WTC11 (cell line): ENCODE data around the gene FARP2. TPM values are rescaled to one million over a fixed set of nuclear protein-coding genes. Genes with fewer than 3 reads are reported as not detected.

Experiments
- ATAC-seq: fragments of 200-7000 bp; cut with Tn5 transposase; 2 replicates; pipeline ENCODE4 v1.10.0; 2021; ENCODE audit warnings: mild to moderate bottlenecking, moderate library complexity
- CTCF ChIA-PET: fragments of 300-600 bp; sonication (Branson Sonifier 250); formaldehyde crosslinking; loops from one replicate; lab custom pipeline; 2021; ENCODE audit warnings: antibody characterized with exemption; lab: Charles Lee
- POLR2A ChIA-PET: fragments of 350-600 bp; sonication (Branson Sonifier 250); formaldehyde crosslinking; loops from one replicate; lab custom pipeline; 2021; ENCODE audit warnings: antibody characterized with exemption; lab: Charles Lee
- DNase-seq: peaks from one replicate; pipeline ENCODE4 v3.0.0; 2021; ENCODE audit warnings: low spot score
- H3K27ac Mint-ChIP-seq: 2 replicates; pipeline ENCODE4 v1.8.0; 2021; ENCODE audit warnings: mixed read lengths
- H3K27me3 Mint-ChIP-seq: 2 replicates; pipeline ENCODE4 v1.8.0; 2021; ENCODE audit warnings: low read depth, mild to moderate bottlenecking, moderate library complexity, mixed read lengths
- H3K36me3 Mint-ChIP-seq: 2 replicates; pipeline ENCODE4 v1.8.0; 2021; ENCODE audit warnings: mixed read lengths
- H3K4me1 Mint-ChIP-seq: 2 replicates; pipeline ENCODE4 v1.8.0; 2022; ENCODE audit warnings: mixed read lengths
- H3K4me3 Mint-ChIP-seq: 2 replicates; pipeline ENCODE4 v1.8.0; 2021; ENCODE audit warnings: mild to moderate bottlenecking, moderate library complexity, mixed read lengths
- H3K9me3 Mint-ChIP-seq: 2 replicates; pipeline ENCODE4 v1.8.0; 2021; ENCODE audit warnings: mixed read lengths
- AFF4 ChIP-seq: sonication (generic); formaldehyde crosslinking; IDR thresholded peaks from 2 replicates; pipeline ENCODE4 v1.8.1; 2023; ENCODE audit warnings: mild to moderate bottlenecking, missing genetic modification reagents, borderline replicate concordance
- AR ChIP-seq: fragments of 250-450 bp; sonication (Bioruptor Pico); IDR thresholded peaks from 2 replicates; pipeline ENCODE4 v1.9.0; 2021; ENCODE audit warnings: mild to moderate bottlenecking
- CBFB ChIP-seq: sonication (generic); formaldehyde crosslinking; IDR thresholded peaks from 2 replicates; pipeline ENCODE4 v1.8.1; 2022; ENCODE audit warnings: mild to moderate bottlenecking, low read depth, missing genetic modification reagents
- ELF4 ChIP-seq: sonication (generic); formaldehyde crosslinking; IDR thresholded peaks from 2 replicates; pipeline ENCODE4 v1.8.1; 2022; ENCODE audit warnings: low read depth, mild to moderate bottlenecking, moderate library complexity, missing genetic modification reagents
- ESRRA ChIP-seq: sonication (generic); formaldehyde crosslinking; IDR thresholded peaks from 2 replicates; pipeline ENCODE4 v1.8.1; 2022; ENCODE audit warnings: mild to moderate bottlenecking, missing genetic modification reagents, borderline replicate concordance
- FOXJ3 ChIP-seq: sonication (generic); formaldehyde crosslinking; IDR thresholded peaks from 2 replicates; pipeline ENCODE4 v1.9.0; 2021; ENCODE audit warnings: missing genetic modification reagents, mild to moderate bottlenecking, borderline replicate concordance
- FOXP1 ChIP-seq: sonication (generic); formaldehyde crosslinking; IDR thresholded peaks from 2 replicates; pipeline ENCODE4 v1.8.0; 2022; ENCODE audit warnings: missing genetic modification reagents, mild to moderate bottlenecking, moderate library complexity, borderline replicate concordance
- RELA ChIP-seq: sonication (generic); formaldehyde crosslinking; IDR thresholded peaks from 2 replicates; pipeline ENCODE4 v1.8.1; 2022; ENCODE audit warnings: missing genetic modification reagents, mild to moderate bottlenecking, borderline replicate concordance
- SMAD3 ChIP-seq: sonication (generic); formaldehyde crosslinking; IDR thresholded peaks from 2 replicates; pipeline ENCODE4 v1.8.0; 2022; ENCODE audit warnings: missing genetic modification reagents, mild to moderate bottlenecking, borderline replicate concordance
- SP1 ChIP-seq: sonication (generic); formaldehyde crosslinking; conservative IDR thresholded peaks from 2 replicates; pipeline ENCODE4 v1.8.1; 2022; ENCODE audit warnings: missing genetic modification reagents
- ZMAT4 ChIP-seq: fragments of 250-450 bp; sonication (Bioruptor Pico); IDR thresholded peaks from 2 replicates; pipeline ENCODE4 v1.9.0; 2021; ENCODE audit warnings: mild to moderate bottlenecking
- ZNF232 ChIP-seq: sonication (generic); formaldehyde crosslinking; IDR thresholded peaks from 2 replicates; pipeline ENCODE4 v1.8.0; 2022; ENCODE audit warnings: mild to moderate bottlenecking, missing genetic modification reagents
- total RNA-seq: library from RNA; stranded (reverse); gene quantifications from 3 replicates; pipeline ENCODE4 v1.2.3, GENCODE V29; 2021
- TF ChIP-seq, protein P1 (sequence below): sonication (generic); formaldehyde crosslinking; IDR thresholded peaks from 2 replicates; pipeline ENCODE4 v1.8.1; 2022; ENCODE audit warnings: mild to moderate bottlenecking, moderate library complexity, missing genetic modification reagents
- TF ChIP-seq, protein P2 (sequence below): sonication (generic); formaldehyde crosslinking; IDR thresholded peaks from 2 replicates; pipeline ENCODE4 v1.8.0; 2023; ENCODE audit warnings: missing genetic modification reagents, mild to moderate bottlenecking, borderline replicate concordance
- TF ChIP-seq, protein P3 (sequence below): fragments of 200-600 bp; IDR thresholded peaks from 2 replicates; pipeline ENCODE4 v1.8.0; 2022; ENCODE audit warnings: antibody characterized with exemption

Gene FARP2
- total RNA-seq, 1 experiment from 2014 or later, result 37.8 TPM

DNA sequence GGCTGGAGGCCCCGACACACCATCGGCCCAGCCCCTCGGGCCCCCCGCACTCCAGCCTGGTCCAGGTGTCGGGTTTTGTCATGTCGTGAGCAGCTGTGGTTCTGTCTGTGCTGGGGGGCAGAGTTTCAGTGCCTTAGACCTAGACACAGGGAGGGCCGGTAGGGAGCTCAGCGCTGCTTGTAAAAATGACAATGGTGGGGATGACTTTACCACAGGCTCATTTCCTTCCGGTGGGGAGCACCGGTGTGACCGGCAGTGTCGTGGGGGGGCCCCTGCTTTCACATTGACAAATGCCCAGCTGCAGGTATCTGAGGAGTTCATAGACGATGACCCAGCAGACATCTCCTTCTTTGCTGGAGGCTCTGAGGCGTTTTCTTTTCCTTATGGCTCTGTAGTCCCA lies 85.4 kb downstream of the FARP2 start:
- peaks cover 26% of the 10 kb centered on the region for H3K36me3 Mint-ChIP-seq
- no peaks in the 10 kb centered on the region for H3K4me1 Mint-ChIP-seq
- CTCF ChIA-PET, result no interaction called here
- no peak for DNase-seq
- TF ChIP-seq SP1 (CRISPR knock-in tag) (no peak), ZNF232 (CRISPR knock-in tag) (no peak), AR (CRISPR knock-in tag) (no peak), RELA (CRISPR knock-in tag) (no peak), ELF4 (CRISPR knock-in tag) (no peak), FOXJ3 (CRISPR knock-in tag) (no peak), FOXP1 (no peak), CBFB (CRISPR knock-in tag) (no peak)
- TF ChIP-seq, protein P1, sequence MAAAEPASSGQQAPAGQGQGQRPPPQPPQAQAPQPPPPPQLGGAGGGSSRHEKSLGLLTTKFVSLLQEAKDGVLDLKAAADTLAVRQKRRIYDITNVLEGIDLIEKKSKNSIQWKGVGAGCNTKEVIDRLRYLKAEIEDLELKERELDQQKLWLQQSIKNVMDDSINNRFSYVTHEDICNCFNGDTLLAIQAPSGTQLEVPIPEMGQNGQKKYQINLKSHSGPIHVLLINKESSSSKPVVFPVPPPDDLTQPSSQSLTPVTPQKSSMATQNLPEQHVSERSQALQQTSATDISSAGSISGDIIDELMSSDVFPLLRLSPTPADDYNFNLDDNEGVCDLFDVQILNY (CRISPR knock-in tag), result no peak
- TF ChIP-seq, all 79 proteins: peak for 0
- ATAC-seq, result no peak
- POLR2A ChIA-PET, result no interaction called here
- no peak overlapping the region; the same call in 1 of the 2 replicates for H3K27ac Mint-ChIP-seq
- H3K9me3 Mint-ChIP-seq, result no peaks in the 10 kb centered on the region
- no peaks in the 10 kb centered on the region for H3K27me3 Mint-ChIP-seq
- no peak overlapping the region for H3K4me3 Mint-ChIP-seq

DNA sequence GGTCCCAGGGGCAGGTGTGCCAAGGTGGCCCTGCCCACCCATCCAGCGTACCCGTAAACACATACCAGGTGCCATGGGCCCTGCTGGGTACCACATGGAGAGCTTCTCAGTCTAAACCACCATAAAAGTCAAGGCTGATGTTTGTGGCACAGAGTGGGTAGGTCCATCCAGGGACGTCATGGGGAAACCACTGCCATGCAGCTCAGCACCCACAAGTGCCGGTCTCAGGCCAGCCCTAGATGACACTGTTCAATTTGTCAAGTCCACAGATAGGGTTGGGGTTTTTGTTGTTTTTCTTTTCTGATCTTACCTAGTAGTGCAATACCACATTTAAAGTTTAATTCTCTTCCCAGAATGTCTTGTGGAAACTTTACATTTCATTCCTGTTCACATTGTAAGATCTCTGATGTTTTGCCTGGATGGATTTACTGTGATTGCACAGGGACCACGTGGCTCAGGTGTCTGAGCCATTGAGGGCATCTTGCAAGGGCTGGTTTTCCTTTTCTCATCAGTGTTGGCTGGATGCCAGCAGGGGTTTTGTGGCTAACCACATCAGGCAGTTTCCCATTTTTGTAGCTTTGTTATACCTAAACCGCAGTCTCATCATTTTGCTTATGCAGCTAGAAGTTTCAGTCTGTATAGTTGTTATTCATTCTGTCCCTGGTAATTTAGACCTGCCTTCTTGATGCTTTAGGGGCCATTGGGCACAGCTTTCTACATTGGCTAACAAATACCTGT lies 87.6 kb downstream of the FARP2 start:
- no peaks in the 10 kb centered on the region for H3K9me3 Mint-ChIP-seq
- TF ChIP-seq, protein P2, sequence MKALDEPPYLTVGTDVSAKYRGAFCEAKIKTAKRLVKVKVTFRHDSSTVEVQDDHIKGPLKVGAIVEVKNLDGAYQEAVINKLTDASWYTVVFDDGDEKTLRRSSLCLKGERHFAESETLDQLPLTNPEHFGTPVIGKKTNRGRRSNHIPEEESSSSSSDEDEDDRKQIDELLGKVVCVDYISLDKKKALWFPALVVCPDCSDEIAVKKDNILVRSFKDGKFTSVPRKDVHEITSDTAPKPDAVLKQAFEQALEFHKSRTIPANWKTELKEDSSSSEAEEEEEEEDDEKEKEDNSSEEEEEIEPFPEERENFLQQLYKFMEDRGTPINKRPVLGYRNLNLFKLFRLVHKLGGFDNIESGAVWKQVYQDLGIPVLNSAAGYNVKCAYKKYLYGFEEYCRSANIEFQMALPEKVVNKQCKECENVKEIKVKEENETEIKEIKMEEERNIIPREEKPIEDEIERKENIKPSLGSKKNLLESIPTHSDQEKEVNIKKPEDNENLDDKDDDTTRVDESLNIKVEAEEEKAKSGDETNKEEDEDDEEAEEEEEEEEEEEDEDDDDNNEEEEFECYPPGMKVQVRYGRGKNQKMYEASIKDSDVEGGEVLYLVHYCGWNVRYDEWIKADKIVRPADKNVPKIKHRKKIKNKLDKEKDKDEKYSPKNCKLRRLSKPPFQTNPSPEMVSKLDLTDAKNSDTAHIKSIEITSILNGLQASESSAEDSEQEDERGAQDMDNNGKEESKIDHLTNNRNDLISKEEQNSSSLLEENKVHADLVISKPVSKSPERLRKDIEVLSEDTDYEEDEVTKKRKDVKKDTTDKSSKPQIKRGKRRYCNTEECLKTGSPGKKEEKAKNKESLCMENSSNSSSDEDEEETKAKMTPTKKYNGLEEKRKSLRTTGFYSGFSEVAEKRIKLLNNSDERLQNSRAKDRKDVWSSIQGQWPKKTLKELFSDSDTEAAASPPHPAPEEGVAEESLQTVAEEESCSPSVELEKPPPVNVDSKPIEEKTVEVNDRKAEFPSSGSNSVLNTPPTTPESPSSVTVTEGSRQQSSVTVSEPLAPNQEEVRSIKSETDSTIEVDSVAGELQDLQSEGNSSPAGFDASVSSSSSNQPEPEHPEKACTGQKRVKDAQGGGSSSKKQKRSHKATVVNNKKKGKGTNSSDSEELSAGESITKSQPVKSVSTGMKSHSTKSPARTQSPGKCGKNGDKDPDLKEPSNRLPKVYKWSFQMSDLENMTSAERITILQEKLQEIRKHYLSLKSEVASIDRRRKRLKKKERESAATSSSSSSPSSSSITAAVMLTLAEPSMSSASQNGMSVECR (CRISPR knock-in tag), result no peak
- TF ChIP-seq RELA (CRISPR knock-in tag) (no peak), AR (CRISPR knock-in tag) (no peak), AFF4 (CRISPR knock-in tag) (no peak), ZMAT4 (CRISPR knock-in tag) (no peak), ESRRA (no peak), SMAD3 (CRISPR knock-in tag) (no peak)
- TF ChIP-seq, protein P3, sequence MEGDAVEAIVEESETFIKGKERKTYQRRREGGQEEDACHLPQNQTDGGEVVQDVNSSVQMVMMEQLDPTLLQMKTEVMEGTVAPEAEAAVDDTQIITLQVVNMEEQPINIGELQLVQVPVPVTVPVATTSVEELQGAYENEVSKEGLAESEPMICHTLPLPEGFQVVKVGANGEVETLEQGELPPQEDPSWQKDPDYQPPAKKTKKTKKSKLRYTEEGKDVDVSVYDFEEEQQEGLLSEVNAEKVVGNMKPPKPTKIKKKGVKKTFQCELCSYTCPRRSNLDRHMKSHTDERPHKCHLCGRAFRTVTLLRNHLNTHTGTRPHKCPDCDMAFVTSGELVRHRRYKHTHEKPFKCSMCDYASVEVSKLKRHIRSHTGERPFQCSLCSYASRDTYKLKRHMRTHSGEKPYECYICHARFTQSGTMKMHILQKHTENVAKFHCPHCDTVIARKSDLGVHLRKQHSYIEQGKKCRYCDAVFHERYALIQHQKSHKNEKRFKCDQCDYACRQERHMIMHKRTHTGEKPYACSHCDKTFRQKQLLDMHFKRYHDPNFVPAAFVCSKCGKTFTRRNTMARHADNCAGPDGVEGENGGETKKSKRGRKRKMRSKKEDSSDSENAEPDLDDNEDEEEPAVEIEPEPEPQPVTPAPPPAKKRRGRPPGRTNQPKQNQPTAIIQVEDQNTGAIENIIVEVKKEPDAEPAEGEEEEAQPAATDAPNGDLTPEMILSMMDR, result no peak

More for the DNA sequence above, 87.6 kb downstream of the FARP2 start:
- no peak for DNase-seq
- H3K36me3 Mint-ChIP-seq, result peaks cover 10% of the 10 kb centered on the region
- CTCF ChIA-PET, result no interaction called here
- H3K27me3 Mint-ChIP-seq, result no peaks in the 10 kb centered on the region
- POLR2A ChIA-PET, result interaction anchor here (0.7 kb wide), 1 partner anchor 535 kb away, joined by 3 read pairs; no protein-coding TSS in a partner anchor
- no peak overlapping the region for H3K27ac Mint-ChIP-seq
- no peak overlapping the region for H3K4me3 Mint-ChIP-seq
- ATAC-seq, result no peak
- H3K4me1 Mint-ChIP-seq, result no peaks in the 10 kb centered on the region
